GM23248 (cell line): ENCODE data around the gene METRNL.

ENCODE experiments used
- EZH2 ChIP-seq: fragments of 200-600 bp; sonication (generic); IDR thresholded peaks from 2 replicates; pipeline ENCODE4 v1.6.1; 2018; ENCODE audit warnings: antibody characterized with exemption, mild to moderate bottlenecking; ENCODE audit not compliant: insufficient read depth, poor library complexity, severe bottlenecking
- EZH2phosphoT487 ChIP-seq: fragments of 200-600 bp; sonication (generic); IDR thresholded peaks from 2 replicates; pipeline ENCODE4 v1.6.1; 2018; ENCODE audit warnings: antibody characterized with exemption, moderate library complexity, mild to moderate bottlenecking, low read depth; ENCODE audit not compliant: insufficient read depth

- no peak for TF ChIP-seq EZH2phosphoT487
- no peak for TF ChIP-seq EZH2
Observed at GRCh38 chr17:83113381-83113780, 34.0 kb downstream of the METRNL start.
